DMS153 treated with DMSO at 0.1 percent for 48 hours (cell line): ENCODE results near the gene CEACAM5.
A peak's percentile ranks its signal among the peaks of the same experiment; 100 is the strongest.
"Not testable (repeated sequence)": the region's sequence is repeated elsewhere in the genome, so short reads cannot be mapped to it uniquely, and the experiment has no call there.

Experiments
- DNase-seq: peaks from one replicate; lab custom pipeline; 2025; ENCODE audit not compliant: unreplicated experiment; lab: John Stamatoyannopoulos, UW

CEACAM5 gene

DNA sequence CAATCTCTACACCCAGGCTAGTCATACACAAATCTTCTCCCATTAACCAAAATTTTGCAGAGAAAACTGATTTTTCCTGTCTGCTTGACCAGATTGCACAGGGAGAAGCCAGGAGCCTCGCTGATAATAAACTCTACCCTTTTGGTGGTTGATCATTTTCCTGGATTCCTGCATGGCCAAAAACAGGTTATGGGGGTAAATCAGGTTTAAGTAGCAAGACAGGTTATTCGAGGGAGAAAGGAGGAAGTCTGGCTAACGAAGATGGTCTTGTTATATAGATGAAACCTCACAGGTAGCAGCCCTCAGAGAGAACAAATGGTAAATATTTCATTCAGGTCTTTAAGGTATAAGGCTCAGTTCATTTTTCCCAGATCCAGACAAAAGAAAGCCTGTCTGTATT is 30.9 kb downstream of the CEACAM5 start:
- DNase-seq, result no peak

DNA sequence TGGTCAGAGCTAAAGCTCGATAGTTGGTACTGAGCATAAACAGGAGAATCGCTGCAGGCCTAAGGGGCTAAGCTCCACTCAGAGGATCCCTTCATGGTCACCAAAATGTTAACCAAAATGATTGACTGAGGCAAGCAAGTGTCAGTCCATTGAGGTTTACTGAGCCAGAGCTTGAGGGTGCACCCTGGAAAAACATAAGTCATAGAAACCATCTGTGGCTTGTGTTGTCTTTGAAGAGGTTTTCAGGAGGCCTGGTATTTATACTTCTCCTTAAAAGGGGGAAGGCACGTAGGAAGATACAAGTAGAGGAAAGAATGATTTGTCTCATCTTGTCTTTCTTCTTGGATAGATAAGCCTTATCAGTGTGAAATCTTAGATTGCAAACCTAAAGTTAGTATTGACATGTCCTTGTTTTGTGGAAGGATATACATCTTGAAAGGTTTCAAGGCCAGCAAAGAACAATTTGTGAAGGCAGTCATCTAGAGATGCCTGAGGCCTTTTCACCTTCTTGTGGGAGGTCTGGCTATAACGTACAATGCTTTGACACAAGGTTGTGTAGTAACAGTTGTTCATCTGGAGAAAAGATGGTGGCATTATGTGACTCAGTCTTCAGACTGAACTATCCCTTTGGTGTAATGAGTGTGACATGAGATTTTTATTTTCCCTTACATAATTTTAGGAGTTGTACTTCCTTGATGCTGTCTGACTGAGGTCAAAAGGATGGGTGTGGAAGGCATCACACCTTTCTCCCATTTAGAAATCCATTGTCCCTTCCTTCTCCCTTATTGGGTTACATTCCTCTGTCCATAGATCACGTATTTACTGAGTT is 32.2 kb downstream of the CEACAM5 start:
- peak; percentile 19 for DNase-seq

DNA sequence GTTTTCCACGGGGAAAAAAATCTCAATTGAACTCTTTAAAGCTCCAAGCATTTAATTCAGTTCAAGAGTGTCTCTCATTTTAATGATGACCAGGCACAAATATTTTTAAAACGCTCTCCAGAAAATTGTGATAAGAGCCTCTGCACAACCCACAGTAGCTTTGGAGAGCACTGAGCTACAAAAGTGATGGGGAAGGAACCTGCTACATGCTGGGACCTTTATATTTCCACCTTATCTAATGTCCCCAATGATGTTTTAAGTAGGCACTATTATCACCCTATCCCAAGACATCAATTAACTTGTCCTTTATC is 32.8 kb downstream of the CEACAM5 start:
- DNase-seq, result no peak

DNA sequence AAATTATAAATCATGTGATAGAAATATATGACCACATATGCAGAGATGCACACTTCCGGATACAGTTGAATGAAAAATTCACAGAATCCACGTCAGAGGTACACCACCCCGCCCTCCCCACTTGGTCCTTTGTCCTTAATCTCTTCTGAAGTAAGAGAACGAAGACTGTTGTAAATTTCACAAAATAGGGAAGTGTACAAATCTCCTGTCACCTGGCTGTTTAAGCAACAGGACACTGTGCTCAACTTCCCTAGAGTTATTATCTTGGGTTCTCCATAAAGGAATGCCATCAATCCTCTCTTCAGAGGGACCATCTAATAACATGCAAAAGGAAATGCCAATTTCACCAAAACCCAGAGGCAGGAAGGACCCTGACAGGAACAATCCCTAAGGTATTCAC is 36.4 kb downstream of the CEACAM5 start:
- peak; percentile 74 for DNase-seq

DNA sequence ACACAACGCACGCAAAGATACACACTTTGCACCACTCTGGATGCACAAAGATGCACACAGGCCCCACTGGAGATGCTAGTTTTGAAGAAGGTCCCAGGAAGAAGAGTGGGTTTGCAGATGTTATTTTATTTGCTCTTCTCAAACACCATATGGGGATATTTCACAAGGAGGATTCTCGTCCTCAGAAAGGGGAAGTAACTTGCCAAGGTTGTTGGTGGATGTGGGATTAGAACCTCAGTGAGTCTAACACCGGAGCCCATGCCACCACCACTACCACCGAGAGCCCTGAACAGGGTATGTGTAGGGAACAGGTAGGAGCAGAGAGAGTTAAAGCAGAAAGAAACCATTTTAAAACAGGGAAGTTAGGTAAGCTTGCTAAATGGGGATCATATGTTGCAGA is 37.3 kb downstream of the CEACAM5 start:
- no peak for DNase-seq

DNA sequence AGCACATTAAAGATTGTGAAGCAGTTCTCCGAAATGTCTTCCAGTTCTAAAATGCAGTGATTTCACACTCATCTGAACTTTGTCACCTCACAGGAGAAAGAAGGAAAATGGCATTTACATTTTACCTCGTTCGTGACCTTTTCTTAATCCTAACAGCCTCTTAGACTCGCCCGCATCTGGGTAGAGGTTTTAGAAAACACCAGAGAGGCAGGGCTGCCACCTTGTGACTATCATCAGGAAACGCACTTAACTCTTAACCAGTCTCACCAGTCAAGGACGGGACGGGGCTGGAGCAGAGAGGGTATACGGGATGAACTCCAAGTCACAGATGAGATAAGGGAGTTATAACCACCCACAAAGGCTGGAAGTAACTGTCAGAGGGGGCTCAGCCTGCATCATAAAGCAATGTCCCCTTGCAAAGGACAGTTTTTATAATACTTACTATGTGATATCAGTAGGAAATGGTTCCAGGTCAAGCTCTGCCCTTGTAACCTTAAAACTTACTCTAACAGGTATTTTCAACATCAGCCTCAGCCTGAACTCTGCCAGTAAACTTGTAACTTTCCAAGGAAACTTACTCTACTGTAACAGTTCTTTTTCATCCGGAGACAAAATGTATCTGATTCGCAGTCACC is 38.3 kb downstream of the CEACAM5 start:
- peak; percentile 88 for DNase-seq

DNA sequence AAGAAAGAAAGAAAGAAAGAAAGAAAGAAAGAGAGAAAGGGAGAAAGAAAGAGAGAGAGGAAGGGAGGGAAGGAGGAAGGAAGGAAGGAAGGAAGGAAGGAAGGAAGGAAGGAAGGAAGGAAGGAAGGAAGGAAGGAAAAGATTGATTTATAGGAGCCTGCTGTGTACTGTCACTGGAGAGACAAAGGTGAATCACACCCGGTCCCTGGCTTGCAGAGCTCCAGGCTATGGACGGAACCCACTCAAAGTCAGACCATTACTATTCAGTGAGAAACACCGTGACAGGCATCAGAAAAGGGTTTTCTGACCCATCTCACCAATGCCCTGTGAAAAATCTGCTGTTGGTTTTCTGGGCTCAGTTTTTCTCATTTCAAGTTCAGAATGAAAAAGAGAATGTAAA is 39.6 kb downstream of the CEACAM5 start:
- DNase-seq, result no peak

DNA sequence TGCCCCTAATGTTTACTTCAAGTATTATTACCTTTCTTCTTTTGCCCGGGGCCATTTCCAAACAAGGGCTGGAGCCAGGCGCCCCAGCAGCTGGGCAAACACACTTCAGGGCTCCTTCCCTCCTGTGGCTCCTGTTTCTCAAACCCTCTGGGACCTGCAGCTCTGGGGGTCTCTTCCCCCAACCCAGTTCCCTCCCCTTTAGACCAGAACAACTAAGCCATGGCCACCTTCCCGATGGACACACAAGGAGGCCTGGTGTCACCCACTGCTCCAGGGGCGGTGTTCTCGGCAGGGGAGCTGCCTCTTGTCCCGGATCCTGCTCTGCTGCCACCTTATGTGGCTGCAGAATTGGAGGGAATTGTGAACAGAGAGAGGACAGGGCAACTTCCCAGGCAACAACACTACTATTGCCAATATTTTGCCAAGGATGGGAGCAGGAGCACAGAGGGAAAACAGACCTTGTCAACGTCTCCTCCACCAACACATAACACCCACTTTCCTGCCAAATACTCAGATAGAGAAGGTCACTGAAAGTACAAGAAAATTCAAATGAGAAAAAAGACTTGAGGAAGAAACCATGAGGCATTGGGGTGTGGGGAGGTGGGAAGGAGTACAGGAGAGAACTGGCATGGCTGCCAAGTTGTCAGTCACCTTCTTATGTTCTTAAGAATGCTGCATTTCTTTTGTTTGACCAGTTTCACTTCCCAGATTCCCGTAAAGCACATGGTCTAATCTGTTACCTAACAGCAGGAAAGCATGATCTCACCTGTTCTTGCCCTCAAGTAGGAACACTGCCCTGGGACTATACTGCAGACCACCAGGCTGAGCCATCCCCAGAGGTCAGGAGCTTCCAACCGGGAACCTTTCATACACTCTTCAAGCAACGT is 42.1 kb downstream of the CEACAM5 start:
- not testable (repeated sequence) for DNase-seq

DNA sequence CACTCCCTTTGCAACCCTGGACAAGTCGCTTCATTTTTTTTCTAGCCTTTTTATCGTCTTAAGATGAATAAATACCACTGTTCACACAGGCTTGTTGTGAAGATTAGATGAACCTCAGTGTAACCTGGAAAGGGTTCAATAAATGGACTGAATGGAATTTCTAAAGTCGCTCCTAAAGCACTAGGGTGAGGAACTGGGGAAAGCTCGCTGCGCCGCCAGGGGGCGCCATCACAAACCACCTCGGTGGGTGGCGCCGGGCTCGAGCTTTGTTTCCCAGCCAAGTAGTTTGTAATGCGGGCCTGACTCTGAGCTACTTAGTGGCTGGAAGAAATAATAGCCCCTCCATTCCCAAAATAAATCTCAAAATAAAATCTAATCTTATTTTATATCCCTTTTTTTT is 44.7 kb downstream of the CEACAM5 start:
- DNase-seq, result peak; percentile 25

DNA sequence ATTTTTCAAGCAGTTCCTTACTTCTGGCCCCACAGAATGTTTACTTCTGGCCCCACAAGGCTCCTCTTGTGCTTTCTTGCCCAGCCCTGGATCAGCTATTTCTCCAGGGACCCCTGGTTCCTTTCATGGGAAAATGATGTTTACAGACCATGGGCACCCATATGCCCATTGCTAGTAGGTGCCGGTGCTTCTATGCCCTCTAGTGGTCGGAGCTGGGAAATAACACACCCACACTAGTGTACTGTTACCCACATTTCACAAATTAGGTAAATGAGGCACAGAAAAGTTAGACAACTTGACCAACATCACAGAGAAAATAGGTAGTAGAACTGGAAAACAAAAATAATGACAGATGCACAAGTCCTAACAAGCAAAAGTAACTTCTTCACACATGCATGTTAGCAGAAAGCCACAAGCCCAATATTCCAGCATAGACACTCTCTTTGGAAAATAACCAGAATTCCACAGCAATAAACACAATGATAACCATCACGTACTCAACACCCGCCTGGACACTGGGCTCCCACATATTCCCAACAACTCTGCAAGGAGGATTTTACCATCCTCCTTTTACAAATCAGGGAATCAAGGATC is 45.6 kb downstream of the CEACAM5 start:
- DNase-seq, result peak; percentile 46

DNA sequence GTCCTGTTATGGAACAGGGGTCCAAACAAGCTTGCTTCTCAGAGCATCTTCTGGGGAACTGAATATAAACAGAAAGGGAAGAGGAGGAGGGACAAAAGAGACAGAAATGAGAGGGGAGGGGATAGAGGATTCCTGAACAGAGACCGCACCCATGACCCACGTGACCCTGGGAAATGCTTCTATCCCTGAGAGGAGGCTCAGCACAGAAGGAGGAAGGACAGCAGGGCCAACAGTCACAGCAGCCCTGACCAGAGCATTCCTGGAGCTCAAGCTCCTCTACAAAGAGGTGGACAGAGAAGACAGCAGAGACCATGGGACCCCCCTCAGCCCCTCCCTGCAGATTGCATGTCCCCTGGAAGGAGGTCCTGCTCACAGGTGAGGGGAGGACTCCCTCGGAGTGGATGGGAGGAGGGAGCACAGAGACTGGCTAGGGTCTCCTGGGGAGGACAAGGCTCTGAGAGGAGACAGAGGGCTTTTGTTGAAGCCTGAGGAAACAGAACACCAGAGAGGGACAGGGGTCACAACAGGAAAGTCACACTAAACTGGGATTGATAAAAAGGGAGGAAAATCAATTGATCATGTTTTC is 47.0 kb downstream of the CEACAM5 start, which contains the start of gene CEACAM6:
CEACAM6 (plus strand) TSS at position 203 of the 586 bp plus-strand sequence; CDS start at position 312, 109 bp downstream.
- DNase-seq, result peak; percentile 45

DNA sequence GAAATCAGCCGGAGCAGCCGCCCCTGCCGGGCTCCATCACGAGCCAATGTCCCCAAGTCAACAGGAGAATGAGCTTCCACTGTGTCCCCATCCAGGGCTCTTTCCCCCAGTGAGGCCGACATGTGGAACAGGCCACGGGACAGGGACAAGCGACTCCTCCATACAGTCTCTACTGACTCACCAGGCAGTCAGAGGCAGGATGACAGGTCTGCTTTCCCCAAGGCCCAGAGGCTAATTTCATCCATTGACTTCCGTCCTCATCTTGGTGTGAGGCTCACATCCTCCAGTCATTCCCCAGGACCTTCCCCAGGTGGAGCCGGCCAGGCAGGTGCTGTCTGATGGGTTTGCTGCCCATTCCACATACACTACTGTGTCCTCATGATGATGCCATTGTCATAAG is 50.4 kb downstream of the CEACAM5 start:
- DNase-seq, result no peak

DNA sequence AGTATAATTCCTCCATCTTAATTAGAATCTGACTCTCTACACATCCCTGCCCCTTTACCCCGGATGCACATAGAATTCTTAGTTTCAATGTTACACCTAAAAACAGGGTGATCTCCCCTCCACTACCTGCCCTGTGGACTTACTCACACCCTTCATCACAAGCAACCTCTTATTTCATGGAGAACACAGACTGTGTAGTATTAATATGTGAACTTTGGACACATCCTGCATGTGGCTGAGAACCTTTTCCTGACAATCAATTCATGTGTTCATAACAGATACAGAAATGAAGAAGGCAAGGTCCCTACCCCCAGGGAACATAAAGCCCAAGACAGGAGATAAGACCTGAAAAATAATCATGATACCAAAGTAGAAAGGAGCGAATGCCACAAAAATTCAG is 58.7 kb downstream of the CEACAM5 start:
- DNase-seq, result no peak

DNA sequence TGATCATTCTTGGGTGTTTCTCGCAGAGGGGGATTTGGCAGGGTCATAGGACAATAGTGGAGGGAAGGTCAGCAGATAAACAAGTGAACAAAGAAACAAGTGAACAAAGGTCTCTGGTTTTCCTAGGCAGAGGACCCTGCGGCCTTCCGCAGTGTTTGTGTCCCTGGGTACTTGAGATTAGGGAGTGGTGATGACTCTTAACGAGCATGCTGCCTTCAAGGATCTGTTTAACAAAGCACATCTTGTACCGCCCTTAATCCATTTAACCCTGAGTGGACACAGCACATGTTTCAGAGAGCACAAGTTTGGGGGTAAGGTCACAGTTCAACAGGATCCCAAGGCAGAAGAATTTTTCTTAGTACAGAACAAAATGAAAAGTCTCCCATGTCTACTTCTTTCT is 59.7 kb downstream of the CEACAM5 start:
- DNase-seq, result not testable (repeated sequence)

DNA sequence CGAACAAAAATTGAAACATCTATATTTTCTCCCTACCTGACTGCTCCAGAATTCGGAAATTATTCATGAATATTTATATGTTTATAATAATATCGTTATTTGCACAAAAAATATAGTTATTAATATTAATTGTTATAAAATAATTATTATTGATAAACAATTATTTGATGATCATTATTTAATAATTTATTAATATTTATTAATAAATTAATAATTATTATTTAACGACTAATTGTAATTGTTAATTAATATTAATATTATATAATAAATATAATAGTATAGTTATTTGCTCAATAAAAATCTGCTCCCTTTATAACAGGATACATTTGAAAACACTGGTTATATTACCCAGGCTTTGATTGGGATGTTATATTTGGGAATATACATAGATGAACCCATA is 61.2 kb downstream of the CEACAM5 start:
- DNase-seq, result no peak

DNA sequence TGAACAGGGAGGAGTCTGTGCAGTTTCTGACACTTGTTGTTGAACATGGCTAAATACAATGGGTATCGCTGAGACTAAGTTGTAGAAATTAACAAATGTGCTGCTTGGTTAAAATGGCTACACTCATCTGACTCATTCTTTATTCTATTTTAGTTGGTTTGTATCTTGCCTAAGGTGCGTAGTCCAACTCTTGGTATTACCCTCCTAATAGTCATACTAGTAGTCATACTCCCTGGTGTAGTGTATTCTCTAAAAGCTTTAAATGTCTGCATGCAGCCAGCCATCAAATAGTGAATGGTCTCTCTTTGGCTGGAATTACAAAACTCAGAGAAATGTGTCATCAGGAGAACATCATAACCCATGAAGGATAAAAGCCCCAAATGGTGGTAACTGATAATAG is 63.0 kb downstream of the CEACAM5 start:
- DNase-seq, result no peak

DNA sequence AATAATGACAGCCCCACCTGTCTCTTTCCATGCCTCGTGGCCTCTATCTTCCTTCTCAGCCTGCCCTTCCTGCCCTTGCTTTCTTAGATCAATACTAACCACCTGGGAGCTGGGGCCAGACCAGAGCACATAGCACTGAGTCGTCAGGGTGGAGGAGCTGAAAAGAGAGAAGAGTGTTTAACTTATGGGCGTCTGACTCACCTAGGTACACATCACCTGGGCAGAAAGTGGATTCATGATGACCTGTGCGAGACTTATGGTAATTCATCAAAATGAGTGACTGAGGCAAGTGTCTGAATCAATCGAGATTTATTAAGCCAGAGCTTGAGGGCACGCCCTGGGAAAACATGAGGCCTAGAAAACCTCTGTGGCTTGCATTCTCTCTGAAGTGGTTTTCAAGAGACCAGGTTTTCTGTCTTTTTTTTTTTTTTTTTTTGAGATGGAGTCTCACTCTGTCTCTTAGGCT is 66.1 kb downstream of the CEACAM5 start:
- DNase-seq, result peak; percentile 98

DNA sequence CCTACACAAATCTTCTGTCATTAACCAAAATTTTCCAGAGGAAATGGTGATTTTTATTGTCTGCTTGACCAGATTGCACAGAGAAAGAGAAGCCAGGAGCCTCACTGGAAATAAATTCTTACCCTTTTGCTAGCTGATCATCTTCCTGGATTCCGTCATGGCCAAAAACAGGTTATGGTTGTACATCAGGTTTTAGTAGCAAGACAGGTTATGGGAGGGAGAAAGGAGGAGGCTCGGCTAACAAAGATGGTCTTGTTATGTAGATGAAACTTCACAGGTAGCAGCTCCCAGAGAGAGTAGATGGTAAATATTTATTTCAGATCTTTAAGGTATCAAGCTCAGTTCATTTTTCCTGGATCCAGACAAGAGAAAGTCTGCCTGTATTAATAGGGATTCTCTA is 68.3 kb downstream of the CEACAM5 start:
- DNase-seq, result no peak
